HL-60 (cell line): ENCODE data around the gene PARS2.

Experiments
- DNase-seq, 2 experiments: peaks; one replicate each; pipeline ENCODE4 v3.0.0-alpha.2; 2010 to 2020; ENCODE audit warnings: low read depth in 1 of 2, low spot score in 1 of 2
- H3K27ac ChIP-seq: fragments of 250-450 bp; sonication (Bioruptor Pico); replicated peaks from 2 replicates; pipeline ENCODE4 v1.5.1; 2020; ENCODE audit warnings: mild to moderate bottlenecking, moderate library complexity
- H3K27me3 ChIP-seq: fragments of 250-450 bp; sonication (Bioruptor Pico); 2 replicates; pipeline ENCODE4 v1.5.1; 2021; ENCODE audit warnings: mild to moderate bottlenecking, moderate library complexity; ENCODE audit not compliant: insufficient read depth, poor library complexity, severe bottlenecking
- H3K4me3 ChIP-seq: replicated peaks from 2 replicates; pipeline ENCODE4 v1.5.1; 2011; ENCODE audit warnings: mild to moderate bottlenecking, control low read depth, low read length; ENCODE audit not compliant: insufficient read depth
- GABPA ChIP-seq: IDR thresholded peaks from 2 replicates; pipeline ENCODE4 v1.6.1; 2012; ENCODE audit warnings: low read depth
- POLR2AphosphoS5 ChIP-seq: IDR thresholded peaks from 2 replicates; pipeline ENCODE4 v1.6.1; 2012; ENCODE audit warnings: low read depth
- SPI1 ChIP-seq: IDR thresholded peaks from 2 replicates; pipeline ENCODE4 v1.6.1; 2012; ENCODE audit warnings: low read depth, mild to moderate bottlenecking, borderline replicate concordance
- TF ChIP-seq, protein P1 (sequence below): IDR thresholded peaks from one replicate; pipeline ENCODE4 v1.5.1; 2011; ENCODE audit warnings: low read length, control low read depth, inconsistent platforms; ENCODE audit not compliant: insufficient read depth
- TF ChIP-seq, protein P2 (sequence below): IDR thresholded peaks from 2 replicates; pipeline ENCODE4 v1.6.1; 2012; ENCODE audit warnings: low read depth; ENCODE audit not compliant: insufficient replicate concordance

PARS2 gene

GRCh38 chr1:54715493-54716298 lies 48.6 kb downstream of the PARS2 start, which contains the start of gene TTC4:
Gene TTC4, plus strand, starts transcription at chr1:54715861. Its CDS starts 48 bp downstream, at chr1:54715909.
- H3K27ac ChIP-seq: peak within 1 kb of the TSS; percentile 73
- no peaks in the 10 kb centered on the region for H3K27me3 ChIP-seq
- H3K4me3 ChIP-seq: peak within 1 kb of the TSS; percentile 61
- peak; percentile 73 to 79 for DNase-seq
- peak; percentile 97 for TF ChIP-seq GABPA
- TF ChIP-seq, protein P1, sequence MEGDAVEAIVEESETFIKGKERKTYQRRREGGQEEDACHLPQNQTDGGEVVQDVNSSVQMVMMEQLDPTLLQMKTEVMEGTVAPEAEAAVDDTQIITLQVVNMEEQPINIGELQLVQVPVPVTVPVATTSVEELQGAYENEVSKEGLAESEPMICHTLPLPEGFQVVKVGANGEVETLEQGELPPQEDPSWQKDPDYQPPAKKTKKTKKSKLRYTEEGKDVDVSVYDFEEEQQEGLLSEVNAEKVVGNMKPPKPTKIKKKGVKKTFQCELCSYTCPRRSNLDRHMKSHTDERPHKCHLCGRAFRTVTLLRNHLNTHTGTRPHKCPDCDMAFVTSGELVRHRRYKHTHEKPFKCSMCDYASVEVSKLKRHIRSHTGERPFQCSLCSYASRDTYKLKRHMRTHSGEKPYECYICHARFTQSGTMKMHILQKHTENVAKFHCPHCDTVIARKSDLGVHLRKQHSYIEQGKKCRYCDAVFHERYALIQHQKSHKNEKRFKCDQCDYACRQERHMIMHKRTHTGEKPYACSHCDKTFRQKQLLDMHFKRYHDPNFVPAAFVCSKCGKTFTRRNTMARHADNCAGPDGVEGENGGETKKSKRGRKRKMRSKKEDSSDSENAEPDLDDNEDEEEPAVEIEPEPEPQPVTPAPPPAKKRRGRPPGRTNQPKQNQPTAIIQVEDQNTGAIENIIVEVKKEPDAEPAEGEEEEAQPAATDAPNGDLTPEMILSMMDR: no peak
- peak; percentile 16; the same call in 1 of the 2 replicates for TF ChIP-seq SPI1
- TF ChIP-seq, protein P2, sequence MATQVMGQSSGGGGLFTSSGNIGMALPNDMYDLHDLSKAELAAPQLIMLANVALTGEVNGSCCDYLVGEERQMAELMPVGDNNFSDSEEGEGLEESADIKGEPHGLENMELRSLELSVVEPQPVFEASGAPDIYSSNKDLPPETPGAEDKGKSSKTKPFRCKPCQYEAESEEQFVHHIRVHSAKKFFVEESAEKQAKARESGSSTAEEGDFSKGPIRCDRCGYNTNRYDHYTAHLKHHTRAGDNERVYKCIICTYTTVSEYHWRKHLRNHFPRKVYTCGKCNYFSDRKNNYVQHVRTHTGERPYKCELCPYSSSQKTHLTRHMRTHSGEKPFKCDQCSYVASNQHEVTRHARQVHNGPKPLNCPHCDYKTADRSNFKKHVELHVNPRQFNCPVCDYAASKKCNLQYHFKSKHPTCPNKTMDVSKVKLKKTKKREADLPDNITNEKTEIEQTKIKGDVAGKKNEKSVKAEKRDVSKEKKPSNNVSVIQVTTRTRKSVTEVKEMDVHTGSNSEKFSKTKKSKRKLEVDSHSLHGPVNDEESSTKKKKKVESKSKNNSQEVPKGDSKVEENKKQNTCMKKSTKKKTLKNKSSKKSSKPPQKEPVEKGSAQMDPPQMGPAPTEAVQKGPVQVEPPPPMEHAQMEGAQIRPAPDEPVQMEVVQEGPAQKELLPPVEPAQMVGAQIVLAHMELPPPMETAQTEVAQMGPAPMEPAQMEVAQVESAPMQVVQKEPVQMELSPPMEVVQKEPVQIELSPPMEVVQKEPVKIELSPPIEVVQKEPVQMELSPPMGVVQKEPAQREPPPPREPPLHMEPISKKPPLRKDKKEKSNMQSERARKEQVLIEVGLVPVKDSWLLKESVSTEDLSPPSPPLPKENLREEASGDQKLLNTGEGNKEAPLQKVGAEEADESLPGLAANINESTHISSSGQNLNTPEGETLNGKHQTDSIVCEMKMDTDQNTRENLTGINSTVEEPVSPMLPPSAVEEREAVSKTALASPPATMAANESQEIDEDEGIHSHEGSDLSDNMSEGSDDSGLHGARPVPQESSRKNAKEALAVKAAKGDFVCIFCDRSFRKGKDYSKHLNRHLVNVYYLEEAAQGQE: peak; percentile 70
- peak; percentile 95 for TF ChIP-seq POLR2AphosphoS5

DNA sequence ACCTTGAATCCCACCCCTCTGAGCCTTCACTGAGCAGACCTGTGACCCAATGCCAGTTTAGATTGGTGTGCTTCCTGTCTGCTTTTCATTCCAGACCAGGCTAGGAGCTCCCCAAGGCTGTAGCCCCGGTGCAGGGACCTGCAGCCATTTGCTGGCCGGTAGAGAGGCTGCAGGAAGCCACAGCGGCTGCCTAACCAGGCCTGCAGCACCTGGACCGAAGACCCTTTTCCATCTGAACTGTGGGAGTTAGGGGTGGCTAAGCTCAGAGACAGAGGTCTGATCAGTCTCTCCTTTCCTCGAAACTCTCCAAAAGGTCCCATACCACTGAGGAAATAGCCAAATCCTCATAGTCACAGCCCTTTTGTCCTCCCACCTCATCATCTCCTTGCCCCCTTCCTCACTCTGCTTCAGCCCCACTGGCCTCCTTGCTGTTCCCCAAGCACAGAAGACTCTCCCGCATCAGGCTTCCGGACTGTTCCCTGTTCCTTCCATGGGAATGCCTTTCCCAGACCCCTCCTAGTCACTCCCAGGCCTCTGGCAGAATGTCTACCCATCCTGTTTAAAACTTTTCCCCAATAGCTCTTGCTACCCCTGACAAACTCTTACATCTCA lies 49.3 kb downstream of the PARS2 start:
- H3K27me3 ChIP-seq: no peaks in the 10 kb centered on the region
- no peak overlapping the region for H3K27ac ChIP-seq
- no peak for DNase-seq
- TF ChIP-seq GABPA (no peak), SPI1 (no peak), POLR2AphosphoS5 (no peak)
- TF ChIP-seq, protein P2: no peak
- TF ChIP-seq, protein P1: no peak
- peak overlapping the region; percentile 61; the same call in 1 of the 2 replicates for H3K4me3 ChIP-seq

GRCh38 chr1:54711536-54711935 lies 52.8 kb downstream of the PARS2 start:
- Histone ChIP-seq H3K27ac (no peak overlapping the region), H3K4me3 (no peak overlapping the region), H3K27me3 (no peaks in the 10 kb centered on the region)
- no peak for DNase-seq
- no peak for TF ChIP-seq SPI1
- TF ChIP-seq GABPA: no peak
- TF ChIP-seq, protein P2: no peak
- TF ChIP-seq, protein P1: no peak
- TF ChIP-seq POLR2AphosphoS5: no peak
